Keratinocyte (primary cell): ENCODE results near the gene DRD5.

Source experiments
- CTCF ChIP-seq, 3 experiments: IDR thresholded peaks in 1 of 3; conservative IDR thresholded peaks in 1 of 3; optimal IDR thresholded peaks in 1 of 3; 2 replicates in 2 of 3; 3 replicates in 1 of 3; pipeline versions ENCODE3 to v1.5.1; 2011; ENCODE audit warnings: low read length in 3 of 3, mild to moderate bottlenecking in 3 of 3, moderate library complexity in 2 of 3, control low read depth in 1 of 3, inconsistent platforms in 1 of 3; ENCODE audit not compliant: insufficient read depth in 2 of 3; ENCODE audit errors: extremely low read depth in 1 of 3
- EZH2 ChIP-seq: IDR thresholded peaks from one replicate; pipeline ENCODE4 v1.6.1; 2012; ENCODE audit warnings: inconsistent platforms, mild to moderate bottlenecking, low read length, moderate library complexity

DNA sequence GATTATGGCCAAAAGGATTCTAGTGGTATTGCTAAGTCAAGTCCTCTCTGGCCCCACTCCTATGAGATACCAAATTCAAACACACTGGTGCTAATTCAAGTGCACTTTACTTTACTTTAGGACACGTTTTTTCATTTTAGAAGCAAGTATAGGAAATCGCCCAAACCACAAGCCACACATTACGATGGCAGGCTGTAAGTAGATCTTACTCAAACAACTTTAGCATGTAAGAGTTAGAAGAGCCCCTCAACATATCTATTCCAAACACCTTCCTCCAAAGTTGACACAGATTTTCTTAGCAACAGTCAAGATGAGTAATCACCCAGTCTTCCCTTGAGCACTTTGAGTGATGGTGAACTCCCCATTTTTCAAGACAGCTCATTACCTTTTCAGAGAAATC is 43.6 kb downstream of the DRD5 start:
- TF ChIP-seq CTCF (optimal IDR thresholded peaks at IDR 0.05 in 1 of 3, IDR thresholded peaks at IDR 0.05 in 1 of 3, conservative IDR thresholded peaks at IDR 0.05 in 1 of 3; ENCODE audit: extremely low read depth in 1 of 3, insufficient read depth in 2 of 3, low read length in 3 of 3) (no peak), EZH2 (no peak)
